Activated CD8-positive, alpha-beta T cell treated with anti-CD3 and anti-CD28 coated beads for 36 hours (primary cell): Measurements from ENCODE around the gene CPT1C. TPM values are rescaled to one million over a fixed set of nuclear protein-coding genes. Genes with fewer than 3 reads are reported as not detected.

ENCODE experiments used
- ATAC-seq: fragments of 200-7000 bp; cut with Tn5 transposase; one replicate; pipeline ENCODE4 v1.10.0; 2021; ENCODE audit warnings: mild to moderate bottlenecking, moderate library complexity
- CTCF ChIA-PET: fragments of 350-600 bp; sonication (Branson Sonifier 250); formaldehyde crosslinking; loops from one replicate; lab custom pipeline; 2021; ENCODE audit warnings: antibody characterized with exemption; lab: Charles Lee
- POLR2A ChIA-PET: fragments of 350-600 bp; sonication (Branson Sonifier 250); formaldehyde crosslinking; loops from one replicate; lab custom pipeline; 2021; ENCODE audit warnings: antibody characterized with exemption; lab: Charles Lee
- DNase-seq: peaks from one replicate; pipeline ENCODE4 v3.0.0-alpha.2; 2020
- H3K27ac Mint-ChIP-seq: one replicate; pipeline ENCODE4 v1.8.0; 2021; ENCODE audit warnings: mild to moderate bottlenecking, mixed read lengths
- H3K27me3 Mint-ChIP-seq: one replicate; pipeline ENCODE4 v1.8.0; 2021; ENCODE audit warnings: mixed read lengths
- H3K36me3 Mint-ChIP-seq: one replicate; pipeline ENCODE4 v1.8.0; 2021; ENCODE audit warnings: low read depth, mixed read lengths
- H3K4me1 Mint-ChIP-seq: one replicate; pipeline ENCODE4 v1.8.0; 2021; ENCODE audit warnings: low read depth, mixed read lengths
- H3K4me3 Mint-ChIP-seq: one replicate; pipeline ENCODE4 v1.8.0; 2021; ENCODE audit warnings: mild to moderate bottlenecking, moderate library complexity, mixed read lengths
- H3K9me3 Mint-ChIP-seq: one replicate; pipeline ENCODE4 v1.8.0; 2021; ENCODE audit warnings: mixed read lengths
- CTCF ChIP-seq: fragments of 200-600 bp; IDR thresholded peaks from one replicate; pipeline ENCODE4 v1.8.0; 2022; ENCODE audit warnings: antibody characterized with exemption, mild to moderate bottlenecking
- intact Hi-C: fragments of 100-400 bp; cut with micrococcal nuclease; formaldehyde crosslinking; loops from one replicate; pipeline ENCODE4 v1.10.0; 2022
- total RNA-seq, 2 experiments: library from RNA; stranded (reverse); gene quantifications; one replicate each; pipeline ENCODE4 v1.2.3, GENCODE V29; 2021

CPT1C gene
- total RNA-seq, 2 experiments from 2014 or later: 0.69 to 1.0 TPM

DNA sequence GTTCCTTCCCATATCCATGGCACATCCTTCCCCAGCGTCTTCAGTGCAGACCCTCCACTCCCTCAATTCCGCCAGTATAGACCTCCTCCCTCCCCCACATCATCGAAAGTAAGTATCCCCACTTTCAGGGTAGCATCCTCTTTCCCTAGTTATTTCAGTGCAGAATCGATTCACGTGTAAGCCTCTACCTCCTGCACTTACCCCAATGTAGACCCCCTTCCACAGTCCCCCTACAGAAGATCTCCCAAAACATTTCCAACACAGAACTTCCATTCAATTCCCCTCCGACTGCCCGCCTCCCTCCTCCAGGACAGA is 25.9 kb upstream of the CPT1C start:
- peaks cover 31% of the 10 kb centered on the region for H3K4me1 Mint-ChIP-seq
- peak overlapping the region; percentile 94 for H3K4me3 Mint-ChIP-seq
- ATAC-seq: no peak
- no peak for TF ChIP-seq CTCF
- ChIA-PET POLR2A (interaction anchor here (1.0 to 6.7 kb wide), 7 partner anchors 9 to 212 kb away, joined by 3 to 47 read pairs (median 6); partner anchors contain the start of genes FUZ, PRMT1, RRAS and SCAF1), CTCF (interaction anchor here (1.0 to 6.2 kb wide), 4 partner anchors 8 to 165 kb away, joined by 3 to 33 read pairs (median 10); no protein-coding TSS in a partner anchor)
- H3K36me3 Mint-ChIP-seq: peaks cover 27% of the 10 kb centered on the region
- intact Hi-C loops: loop anchor here (2.0 kb wide), 1 partner anchor 24 kb away; the partner anchor contains the start of gene RRAS
- H3K27me3 Mint-ChIP-seq: no peaks in the 10 kb centered on the region
- H3K9me3 Mint-ChIP-seq: no peaks in the 10 kb centered on the region
- H3K27ac Mint-ChIP-seq: peak overlapping the region; percentile 91
- DNase-seq: no peak

DNA sequence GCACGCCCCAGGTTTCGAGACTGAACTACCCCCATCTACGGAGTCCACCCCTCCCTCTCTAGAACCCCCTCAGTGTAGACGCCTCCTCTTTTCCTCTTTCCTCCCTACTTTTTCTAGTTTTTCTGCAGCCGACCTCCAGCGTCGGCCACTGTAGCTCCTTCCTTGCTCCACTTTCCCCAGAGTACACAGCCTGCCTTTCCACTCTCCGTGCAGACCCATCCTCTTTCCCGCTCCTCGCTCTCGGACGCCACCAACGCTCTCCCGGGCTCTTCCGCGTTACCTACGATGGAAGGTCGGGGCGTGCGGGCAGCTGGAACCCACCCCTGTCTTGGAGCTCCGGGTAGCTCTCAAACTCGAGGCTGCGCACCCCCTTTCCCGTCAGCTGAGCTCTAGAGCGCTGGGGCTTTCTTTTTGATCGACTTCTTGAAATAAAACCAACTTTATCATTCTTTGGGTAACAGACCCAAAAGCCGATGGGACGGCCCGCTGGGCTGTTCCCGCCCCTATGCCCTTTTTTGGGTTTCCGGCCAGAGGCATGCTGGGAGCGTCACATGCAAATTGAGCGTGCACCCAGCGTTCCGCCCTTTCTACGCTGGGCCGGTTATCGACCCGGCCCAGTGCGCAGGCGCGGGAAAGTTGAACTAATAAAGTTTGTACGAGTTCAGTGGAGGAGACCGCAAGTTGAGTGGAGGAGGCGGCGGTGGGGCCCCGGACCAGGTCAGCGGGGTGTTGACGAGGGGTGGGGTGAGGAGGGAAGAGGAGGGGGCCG is 25.4 kb upstream of the CPT1C start, which contains the start of the genes BCL2L12 and IRF3:
Gene BCL2L12 (plus strand): TSS at position 583 of the 769 bp plus-strand sequence. CDS start 760 bp downstream, outside the sequence.
Gene IRF3 (minus strand): TSS at position 507 of the 769 bp plus-strand sequence. CDS start 1,019 bp downstream, outside the sequence.
- peaks cover 22% of the 10 kb centered on the region for H3K36me3 Mint-ChIP-seq
- peak within 1 kb of the TSS; percentile 91 for H3K27ac Mint-ChIP-seq
- ATAC-seq (peak; percentile 89), DNase-seq (peak; percentile 99)
- H3K27me3 Mint-ChIP-seq: no peaks in the 10 kb centered on the region
- H3K4me3 Mint-ChIP-seq: peak within 1 kb of the TSS; percentile 94
- peaks cover 28% of the 10 kb centered on the region for H3K4me1 Mint-ChIP-seq
- no peak for TF ChIP-seq CTCF
- intact Hi-C loops: loop anchor here (2.0 kb wide), 1 partner anchor 25 kb away; the partner anchor contains the start of gene RRAS
- ChIA-PET POLR2A (interaction anchor here (1.0 to 6.7 kb wide), 8 partner anchors 9 to 211 kb away, joined by 3 to 47 read pairs (median 6); partner anchors contain the start of genes FUZ, PRMT1, RRAS and SCAF1), CTCF (interaction anchor here (1.0 to 6.2 kb wide), 4 partner anchors 7 to 166 kb away, joined by 3 to 33 read pairs (median 10); no protein-coding TSS in a partner anchor)
- no peaks in the 10 kb centered on the region for H3K9me3 Mint-ChIP-seq

GRCh38 chr19:49666120-49666444 is 24.8 kb upstream of the CPT1C start:
- intact Hi-C loops: no loop called here
- H3K9me3 Mint-ChIP-seq: no peaks in the 10 kb centered on the region
- CTCF ChIA-PET: interaction anchor here (1.4 to 1.7 kb wide), 2 partner anchors 10 to 12 kb away, joined by 6 to 13 read pairs; no protein-coding TSS in a partner anchor
- H3K4me1 Mint-ChIP-seq: peaks cover 28% of the 10 kb centered on the region
- DNase-seq (no peak), ATAC-seq (no peak)
- H3K27ac Mint-ChIP-seq: peak overlapping the region; percentile 91
- POLR2A ChIA-PET: interaction anchor here (1.0 to 6.7 kb wide), 2 partner anchors 11 to 27 kb away, joined by 3 to 47 read pairs; partner anchors contain the start of gene PRMT1
- peak overlapping the region; percentile 94 for H3K4me3 Mint-ChIP-seq
- no peaks in the 10 kb centered on the region for H3K27me3 Mint-ChIP-seq
- no peak for TF ChIP-seq CTCF
- peaks cover 21% of the 10 kb centered on the region for H3K36me3 Mint-ChIP-seq

DNA sequence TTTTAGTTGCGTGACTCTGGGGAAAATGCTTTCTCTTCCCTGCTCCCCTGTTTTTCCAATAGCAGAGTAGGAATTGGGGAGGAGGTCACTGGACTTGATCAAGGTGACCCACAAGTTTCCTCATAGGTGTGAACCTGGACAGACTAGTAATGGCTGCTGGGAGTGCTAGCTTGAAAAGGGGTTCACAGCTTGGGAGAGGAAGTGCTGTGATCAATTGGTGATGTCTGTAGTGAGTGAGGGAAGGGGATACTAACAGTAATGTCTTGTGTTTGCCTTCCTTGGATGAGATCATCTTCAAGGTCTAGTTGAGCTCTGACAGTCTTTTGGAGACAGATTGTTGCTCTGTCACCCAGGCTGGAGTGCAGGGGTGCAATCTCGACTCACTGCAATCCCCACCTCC is 23.4 kb upstream of the CPT1C start:
- no peak for ATAC-seq
- Mint-ChIP-seq H3K4me3 (peak overlapping the region; percentile 94), H3K27ac (no peak overlapping the region), H3K36me3 (peaks cover 21% of the 10 kb centered on the region), H3K27me3 (no peaks in the 10 kb centered on the region), H3K9me3 (no peaks in the 10 kb centered on the region), H3K4me1 (peaks cover 33% of the 10 kb centered on the region)
- intact Hi-C loops: no loop called here
- ChIA-PET CTCF (interaction anchor here (1.2 kb wide), 1 partner anchor 9 kb away, joined by 7 read pairs; the partner anchor contains the start of gene PRMT1), POLR2A (interaction anchor here (1.0 to 6.7 kb wide), 2 partner anchors 10 to 178 kb away, joined by 4 to 47 read pairs; partner anchors contain the start of gene PRMT1)
- TF ChIP-seq CTCF: no peak
- DNase-seq: no peak
